ENCODE results near the gene RAPGEF6.

- TF ChIP-seq, protein P1, sequence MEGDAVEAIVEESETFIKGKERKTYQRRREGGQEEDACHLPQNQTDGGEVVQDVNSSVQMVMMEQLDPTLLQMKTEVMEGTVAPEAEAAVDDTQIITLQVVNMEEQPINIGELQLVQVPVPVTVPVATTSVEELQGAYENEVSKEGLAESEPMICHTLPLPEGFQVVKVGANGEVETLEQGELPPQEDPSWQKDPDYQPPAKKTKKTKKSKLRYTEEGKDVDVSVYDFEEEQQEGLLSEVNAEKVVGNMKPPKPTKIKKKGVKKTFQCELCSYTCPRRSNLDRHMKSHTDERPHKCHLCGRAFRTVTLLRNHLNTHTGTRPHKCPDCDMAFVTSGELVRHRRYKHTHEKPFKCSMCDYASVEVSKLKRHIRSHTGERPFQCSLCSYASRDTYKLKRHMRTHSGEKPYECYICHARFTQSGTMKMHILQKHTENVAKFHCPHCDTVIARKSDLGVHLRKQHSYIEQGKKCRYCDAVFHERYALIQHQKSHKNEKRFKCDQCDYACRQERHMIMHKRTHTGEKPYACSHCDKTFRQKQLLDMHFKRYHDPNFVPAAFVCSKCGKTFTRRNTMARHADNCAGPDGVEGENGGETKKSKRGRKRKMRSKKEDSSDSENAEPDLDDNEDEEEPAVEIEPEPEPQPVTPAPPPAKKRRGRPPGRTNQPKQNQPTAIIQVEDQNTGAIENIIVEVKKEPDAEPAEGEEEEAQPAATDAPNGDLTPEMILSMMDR (IDR thresholded peaks at IDR 0.05): no peak
- TF ChIP-seq POLR2AphosphoS5 (IDR thresholded peaks at IDR 0.05): no peak
These were observed 49.6 kb upstream of the RAPGEF6 start for GRCh38 chr5:131684595-131684994.
